ENCODE data around the gene TM9SF2. TPM values are rescaled to one million over a fixed set of nuclear protein-coding genes. Genes with fewer than 3 reads are reported as not detected.

Gene TM9SF2
- total and polyA plus RNA-seq, 2 donors from 2014 or later, result 88.3 to 144 TPM

DNA sequence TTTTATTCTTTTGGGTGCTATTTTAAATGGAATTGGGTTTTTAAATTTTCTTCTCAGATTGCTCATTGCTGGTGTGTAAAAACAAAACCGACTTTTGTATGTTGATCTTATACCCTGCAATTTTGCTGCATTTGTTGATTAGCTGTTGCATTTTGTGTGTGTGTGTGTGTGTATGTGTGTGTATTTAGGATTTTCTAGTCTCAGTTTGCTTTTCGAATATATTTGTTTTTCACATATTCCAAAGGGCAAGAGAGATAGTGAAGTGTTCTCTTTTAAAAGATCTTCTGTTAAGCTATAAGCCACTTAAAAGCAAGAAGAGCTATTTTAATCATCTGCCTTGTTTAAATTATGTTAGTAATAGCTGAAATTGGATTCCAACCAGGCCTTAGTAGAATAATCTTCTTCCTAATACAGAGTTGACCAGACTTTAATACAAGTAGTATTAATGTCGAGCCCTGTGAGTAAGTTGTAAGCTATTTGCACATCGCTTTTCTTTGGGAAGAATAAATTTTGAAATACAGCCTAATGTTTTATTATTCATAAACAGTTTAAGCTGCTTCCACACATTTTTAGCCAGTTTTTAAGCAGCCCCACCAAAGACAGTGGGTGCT lies 57.4 kb downstream of the TM9SF2 start:
- DNase-seq (no peak), FAIRE-seq (no peak)
- intact Hi-C loops (cut with DNase I), result no loop called here
- H3K27me3 ChIP-seq (ENCODE audit: control insufficient read depth, insufficient read depth, low read length), result no peaks in the 10 kb centered on the region
- H3K9me3 ChIP-seq (ENCODE audit: control insufficient read depth in 2 of 3, insufficient read depth in 1 of 3, low read length in 3 of 3), result no peaks in the 10 kb centered on the region
- no peak overlapping the region for H3K4me3 ChIP-seq (ENCODE audit: low read length in 3 of 3)
- TF ChIP-seq, protein P1, sequence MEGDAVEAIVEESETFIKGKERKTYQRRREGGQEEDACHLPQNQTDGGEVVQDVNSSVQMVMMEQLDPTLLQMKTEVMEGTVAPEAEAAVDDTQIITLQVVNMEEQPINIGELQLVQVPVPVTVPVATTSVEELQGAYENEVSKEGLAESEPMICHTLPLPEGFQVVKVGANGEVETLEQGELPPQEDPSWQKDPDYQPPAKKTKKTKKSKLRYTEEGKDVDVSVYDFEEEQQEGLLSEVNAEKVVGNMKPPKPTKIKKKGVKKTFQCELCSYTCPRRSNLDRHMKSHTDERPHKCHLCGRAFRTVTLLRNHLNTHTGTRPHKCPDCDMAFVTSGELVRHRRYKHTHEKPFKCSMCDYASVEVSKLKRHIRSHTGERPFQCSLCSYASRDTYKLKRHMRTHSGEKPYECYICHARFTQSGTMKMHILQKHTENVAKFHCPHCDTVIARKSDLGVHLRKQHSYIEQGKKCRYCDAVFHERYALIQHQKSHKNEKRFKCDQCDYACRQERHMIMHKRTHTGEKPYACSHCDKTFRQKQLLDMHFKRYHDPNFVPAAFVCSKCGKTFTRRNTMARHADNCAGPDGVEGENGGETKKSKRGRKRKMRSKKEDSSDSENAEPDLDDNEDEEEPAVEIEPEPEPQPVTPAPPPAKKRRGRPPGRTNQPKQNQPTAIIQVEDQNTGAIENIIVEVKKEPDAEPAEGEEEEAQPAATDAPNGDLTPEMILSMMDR (IDR thresholded peaks at IDR 0.05; ENCODE audit: borderline replicate concordance, extremely low read depth, insufficient read depth), result no peak
- no peak overlapping the region for H3K27ac ChIP-seq (ENCODE audit: low read depth in 2 of 2, low read length in 2 of 2)
- H3K36me3 ChIP-seq (ENCODE audit: control insufficient read depth in 2 of 3, insufficient read depth in 3 of 3, low read length in 3 of 3), result peaks cover 0 to 20% (median 19%) of the 10 kb centered on the region in 3 donors
- no peak overlapping the region for H3K9ac ChIP-seq (ENCODE audit: low read length in 3 of 3)
- no peaks in the 10 kb centered on the region for H3K4me1 ChIP-seq (ENCODE audit: control insufficient read depth in 2 of 3, insufficient read depth in 2 of 3, low read depth in 1 of 3, low read length in 3 of 3)

- H3K4me1 ChIP-seq (ENCODE audit: control insufficient read depth in 2 of 3, insufficient read depth in 2 of 3, low read depth in 1 of 3, low read length in 3 of 3), result no peaks in the 10 kb centered on the region
- H3K9me3 ChIP-seq (ENCODE audit: control insufficient read depth in 2 of 3, insufficient read depth in 1 of 3, low read length in 3 of 3), result no peaks in the 10 kb centered on the region
- FAIRE-seq, result no peak
- intact Hi-C loops (cut with DNase I), result no loop called here
- H3K27ac ChIP-seq (ENCODE audit: low read depth in 2 of 2, low read length in 2 of 2), result no peak overlapping the region
- H3K9ac ChIP-seq (ENCODE audit: low read length in 3 of 3), result no peak overlapping the region
- DNase-seq, result no peak
- TF ChIP-seq, protein P1 (IDR thresholded peaks at IDR 0.05; ENCODE audit: borderline replicate concordance, extremely low read depth, insufficient read depth), result no peak
- H3K36me3 ChIP-seq (ENCODE audit: control insufficient read depth in 2 of 3, insufficient read depth in 3 of 3, low read length in 3 of 3), result peaks cover 0 to 15% (median 13%) of the 10 kb centered on the region in 3 donors
- no peaks in the 10 kb centered on the region for H3K27me3 ChIP-seq (ENCODE audit: control insufficient read depth, insufficient read depth, low read length)
- no peak overlapping the region for H3K4me3 ChIP-seq (ENCODE audit: low read length in 3 of 3)
These were observed 58.3 kb downstream of the TM9SF2 start for GRCh38 chr13:99559560-99559959.

GRCh38 chr13:99563404-99563803 lies 62.1 kb downstream of the TM9SF2 start:
- H3K4me3 ChIP-seq (ENCODE audit: low read length in 3 of 3), result no peak overlapping the region
- H3K9ac ChIP-seq (ENCODE audit: low read length in 3 of 3), result no peak overlapping the region
- no peaks in the 10 kb centered on the region for H3K4me1 ChIP-seq (ENCODE audit: control insufficient read depth in 2 of 3, insufficient read depth in 2 of 3, low read depth in 1 of 3, low read length in 3 of 3)
- H3K36me3 ChIP-seq (ENCODE audit: control insufficient read depth in 2 of 3, insufficient read depth in 3 of 3, low read length in 3 of 3), result peaks cover 0 to 6% (median 0%) of the 10 kb centered on the region in 3 donors
- DNase-seq, result no peak
- H3K27me3 ChIP-seq (ENCODE audit: control insufficient read depth, insufficient read depth, low read length), result no peaks in the 10 kb centered on the region
- TF ChIP-seq, protein P1 (IDR thresholded peaks at IDR 0.05; ENCODE audit: borderline replicate concordance, extremely low read depth, insufficient read depth), result no peak
- no peak for FAIRE-seq
- no peak overlapping the region for H3K27ac ChIP-seq (ENCODE audit: low read depth in 2 of 2, low read length in 2 of 2)
- intact Hi-C loops (cut with DNase I), result no loop called here
- no peaks in the 10 kb centered on the region for H3K9me3 ChIP-seq (ENCODE audit: control insufficient read depth in 2 of 3, insufficient read depth in 1 of 3, low read length in 3 of 3)

DNA sequence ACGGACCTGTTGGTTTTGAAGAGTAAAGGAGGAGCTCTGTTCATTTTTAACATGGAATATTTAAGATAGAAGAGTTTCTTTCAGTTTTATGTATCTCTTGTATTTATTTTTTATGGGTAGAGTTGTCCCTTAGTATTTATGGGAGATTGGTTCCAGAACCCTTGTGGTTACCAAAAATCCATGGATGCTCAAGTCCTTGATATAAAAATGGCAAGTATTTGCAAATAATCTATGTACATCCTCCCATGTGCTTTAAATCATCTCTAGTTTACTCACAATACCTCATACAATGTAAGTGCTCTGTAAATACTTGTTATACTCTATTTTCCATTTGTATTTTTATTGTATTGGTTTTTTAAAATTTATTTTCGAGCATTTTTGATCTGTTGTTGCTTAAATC lies 63.1 kb downstream of the TM9SF2 start:
- no peaks in the 10 kb centered on the region for H3K4me1 ChIP-seq (ENCODE audit: control insufficient read depth in 2 of 3, insufficient read depth in 2 of 3, low read depth in 1 of 3, low read length in 3 of 3)
- TF ChIP-seq, protein P1 (IDR thresholded peaks at IDR 0.05; ENCODE audit: borderline replicate concordance, extremely low read depth, insufficient read depth), result no peak
- intact Hi-C loops (cut with DNase I), result no loop called here
- H3K9me3 ChIP-seq (ENCODE audit: control insufficient read depth in 2 of 3, insufficient read depth in 1 of 3, low read length in 3 of 3), result peaks cover 0 to 7% (median 0%) of the 10 kb centered on the region in 3 donors
- H3K27me3 ChIP-seq (ENCODE audit: control insufficient read depth, insufficient read depth, low read length), result no peaks in the 10 kb centered on the region
- no peak overlapping the region for H3K9ac ChIP-seq (ENCODE audit: low read length in 3 of 3)
- DNase-seq (no peak), FAIRE-seq (no peak)
- peaks cover 0 to 3% (median 0%) of the 10 kb centered on the region in 3 donors for H3K36me3 ChIP-seq (ENCODE audit: control insufficient read depth in 2 of 3, insufficient read depth in 3 of 3, low read length in 3 of 3)
- H3K4me3 ChIP-seq (ENCODE audit: low read length in 3 of 3), result no peak overlapping the region
- no peak overlapping the region for H3K27ac ChIP-seq (ENCODE audit: low read depth in 2 of 2, low read length in 2 of 2)
